Natural killer cell (primary cell): Measurements from ENCODE around the gene TBC1D9B. TPM values are rescaled to one million over a fixed set of nuclear protein-coding genes. Genes with fewer than 3 reads are reported as not detected.

Source experiments
- ATAC-seq, 3 donors: fragments of 150-1000 bp in 2 of 3; fragments of 200-7000 bp in 1 of 3; cut with Tn5 transposase; 1 replicate in 1 of 3; 2 replicates in 2 of 3; pipeline ENCODE4 v1.10.0; 2021; ENCODE audit warnings: mild to moderate bottlenecking in 2 of 3, moderate library complexity in 2 of 3
- DNase-seq, 2 donors: peaks; one replicate each; pipeline versions ENCODE4 v3.0.0 to v3.0.0-alpha.2; 2013 to 2021; ENCODE audit warnings: mixed read lengths in 1 of 2
- H3K27ac ChIP-seq: one replicate; pipeline ENCODE4 v1.5.1; 2013; ENCODE audit warnings: mild to moderate bottlenecking, low read length
- H3K27me3 ChIP-seq: one replicate; pipeline ENCODE4 v1.6.1; 2013; ENCODE audit warnings: low read length; ENCODE audit not compliant: control insufficient read depth, insufficient read depth
- H3K36me3 ChIP-seq: one replicate; pipeline ENCODE4 v1.6.1; 2013; ENCODE audit warnings: low read length; ENCODE audit not compliant: control insufficient read depth, insufficient read depth
- H3K4me1 ChIP-seq: one replicate; pipeline ENCODE4 v1.6.1; 2013; ENCODE audit warnings: low read length; ENCODE audit not compliant: control insufficient read depth, insufficient read depth
- H3K4me3 ChIP-seq: one replicate; pipeline ENCODE4 v1.5.1; 2013; ENCODE audit warnings: low read length
- H3K9me3 ChIP-seq: one replicate; pipeline ENCODE4 v1.6.1; 2013; ENCODE audit warnings: low read length; ENCODE audit not compliant: control insufficient read depth, insufficient read depth
- H3K27ac Mint-ChIP-seq, 2 donors: one replicate each; pipeline ENCODE4 v1.8.0; 2022; ENCODE audit warnings: mild to moderate bottlenecking in 2 of 2, mixed read lengths in 2 of 2, moderate library complexity in 1 of 2
- H3K27me3 Mint-ChIP-seq, 2 donors: one replicate each; pipeline ENCODE4 v1.8.0; 2022; ENCODE audit warnings: low read depth in 2 of 2, mixed read lengths in 2 of 2
- H3K36me3 Mint-ChIP-seq: one replicate; pipeline ENCODE4 v1.8.0; 2022; ENCODE audit warnings: mixed read lengths
- H3K4me1 Mint-ChIP-seq, 2 donors: one replicate each; pipeline ENCODE4 v1.8.0; 2022; ENCODE audit warnings: mixed read lengths in 2 of 2
- H3K4me3 Mint-ChIP-seq: one replicate; pipeline ENCODE4 v1.8.0; 2022; ENCODE audit warnings: mild to moderate bottlenecking, moderate library complexity, mixed read lengths
- H3K9me3 Mint-ChIP-seq, 2 donors: one replicate each; pipeline ENCODE4 v1.8.0; 2022; ENCODE audit warnings: mixed read lengths in 2 of 2
- WGBS: methylation state at CpG from one replicate; pipeline ENCODE4 v1.1.7; 2013; ENCODE audit warnings: missing lambda C conversion rate; ENCODE audit not compliant: insufficient coverage; 5-methylcytosine and 5-hydroxymethylcytosine counted together
- intact Hi-C: fragments of 100-400 bp; cut with micrococcal nuclease; formaldehyde crosslinking; loops from one replicate; pipeline ENCODE4 v1.14.2; 2022
- total RNA-seq, 4 donors: library from RNA; stranded (reverse); fragments of 120-200 nt in 1 of 4; gene quantifications; one replicate each; pipeline versions ENCODE4 v1.2.3 to v1.2.4, GENCODE V29; 2013 to 2022
- TF ChIP-seq, protein P1 (sequence below): fragments of 200-600 bp; IDR thresholded peaks from one replicate; pipeline ENCODE4 v1.8.0; 2022; ENCODE audit warnings: antibody characterized with exemption

TBC1D9B gene
- total RNA-seq, 3 donors from 2014 or later (not counting 1 experiment from before 2014, with no cell fraction given): 102 to 115 (median 113) TPM

DNA sequence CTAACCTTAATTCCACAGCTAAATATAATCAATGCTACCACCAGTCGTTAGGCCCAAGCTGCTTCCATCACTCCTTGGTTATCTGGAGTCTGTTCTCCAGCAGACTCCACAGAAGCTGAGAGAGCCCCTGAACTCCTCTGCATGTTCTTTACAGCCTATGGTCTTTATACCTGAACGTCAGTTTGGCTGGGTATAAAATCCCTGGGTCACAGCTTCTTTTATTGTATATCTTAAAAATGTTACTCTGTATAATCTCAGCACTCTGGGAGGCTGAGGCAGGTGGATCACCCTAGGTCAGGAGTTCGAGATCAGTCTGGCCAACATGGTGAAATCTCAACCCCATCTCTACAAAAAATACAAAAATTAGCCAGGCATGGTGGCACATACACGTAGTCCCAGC, 25.4 kb downstream of the TBC1D9B start:
- H3K36me3 ChIP-seq: peaks cover 32% of the 10 kb centered on the region
- H3K27me3 ChIP-seq: no peaks in the 10 kb centered on the region
- no peaks in the 10 kb centered on the region for H3K4me1 ChIP-seq
- no peak overlapping the region for H3K27ac ChIP-seq
- 95% methylated on average over 4 of the region's 4 CpGs for WGBS
- H3K9me3 Mint-ChIP-seq: peaks cover 3 to 5% of the 10 kb centered on the region in 2 donors
- H3K27me3 Mint-ChIP-seq: no peaks in the 10 kb centered on the region
- intact Hi-C loops: no loop called here
- H3K4me1 Mint-ChIP-seq: peaks cover 6 to 9% of the 10 kb centered on the region in 2 donors
- no peak overlapping the region for H3K4me3 ChIP-seq
- no peak overlapping the region for H3K27ac Mint-ChIP-seq
- H3K36me3 Mint-ChIP-seq: peaks cover 25% of the 10 kb centered on the region
- DNase-seq: no peak
- ATAC-seq: no peak
- H3K9me3 ChIP-seq: peaks cover 10% of the 10 kb centered on the region
- no peak overlapping the region for H3K4me3 Mint-ChIP-seq
- TF ChIP-seq, protein P1, sequence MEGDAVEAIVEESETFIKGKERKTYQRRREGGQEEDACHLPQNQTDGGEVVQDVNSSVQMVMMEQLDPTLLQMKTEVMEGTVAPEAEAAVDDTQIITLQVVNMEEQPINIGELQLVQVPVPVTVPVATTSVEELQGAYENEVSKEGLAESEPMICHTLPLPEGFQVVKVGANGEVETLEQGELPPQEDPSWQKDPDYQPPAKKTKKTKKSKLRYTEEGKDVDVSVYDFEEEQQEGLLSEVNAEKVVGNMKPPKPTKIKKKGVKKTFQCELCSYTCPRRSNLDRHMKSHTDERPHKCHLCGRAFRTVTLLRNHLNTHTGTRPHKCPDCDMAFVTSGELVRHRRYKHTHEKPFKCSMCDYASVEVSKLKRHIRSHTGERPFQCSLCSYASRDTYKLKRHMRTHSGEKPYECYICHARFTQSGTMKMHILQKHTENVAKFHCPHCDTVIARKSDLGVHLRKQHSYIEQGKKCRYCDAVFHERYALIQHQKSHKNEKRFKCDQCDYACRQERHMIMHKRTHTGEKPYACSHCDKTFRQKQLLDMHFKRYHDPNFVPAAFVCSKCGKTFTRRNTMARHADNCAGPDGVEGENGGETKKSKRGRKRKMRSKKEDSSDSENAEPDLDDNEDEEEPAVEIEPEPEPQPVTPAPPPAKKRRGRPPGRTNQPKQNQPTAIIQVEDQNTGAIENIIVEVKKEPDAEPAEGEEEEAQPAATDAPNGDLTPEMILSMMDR: no peak

DNA sequence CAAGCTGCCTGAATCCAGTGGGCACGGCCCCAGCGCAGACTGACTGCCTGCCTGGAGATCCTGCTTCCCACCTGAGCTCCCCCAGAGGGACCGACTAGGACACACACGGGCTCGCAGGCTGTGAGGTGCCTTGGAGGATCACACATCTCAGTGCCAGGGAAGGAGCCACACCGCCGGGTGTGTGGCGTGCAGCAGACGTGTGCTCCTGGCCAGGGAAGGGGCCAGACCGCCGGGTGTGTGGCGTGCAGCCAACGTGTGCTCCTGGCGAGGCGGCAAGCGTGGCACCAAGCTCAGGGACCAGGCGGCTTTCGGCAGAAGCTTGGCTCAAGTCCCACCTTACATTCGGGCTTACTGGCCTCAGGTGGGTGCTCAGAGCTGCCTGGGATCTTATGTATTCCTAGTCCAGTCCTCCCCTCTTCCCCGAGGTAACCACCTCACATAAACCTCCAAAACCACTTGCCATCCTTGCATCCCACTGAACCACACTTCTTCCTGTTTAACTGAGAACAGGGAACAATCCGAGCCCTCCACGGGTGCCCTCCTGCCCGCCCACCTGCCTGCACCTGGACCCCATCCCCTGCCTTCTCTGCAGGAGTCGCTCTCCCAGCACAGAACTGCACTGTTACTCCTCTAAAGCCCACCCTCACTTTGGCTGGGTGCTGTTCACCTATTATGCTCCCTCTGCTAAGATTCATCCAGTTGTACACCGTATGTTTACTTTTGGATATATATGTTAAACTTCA, 26.7 kb downstream of the TBC1D9B start:
- no peaks in the 10 kb centered on the region for H3K4me1 ChIP-seq
- Mint-ChIP-seq H3K27ac (no peak overlapping the region), H3K4me3 (no peak overlapping the region), H3K27me3 (no peaks in the 10 kb centered on the region), H3K4me1 (peaks cover 3 to 9% of the 10 kb centered on the region in 2 donors), H3K9me3 (peaks cover 3 to 5% of the 10 kb centered on the region in 2 donors), H3K36me3 (peaks cover 21% of the 10 kb centered on the region)
- no peak overlapping the region for H3K27ac ChIP-seq
- TF ChIP-seq, protein P1: no peak
- 94% methylated on average over 24 of the region's 25 CpGs for WGBS
- ATAC-seq: no peak
- H3K9me3 ChIP-seq: peaks cover 10% of the 10 kb centered on the region
- intact Hi-C loops: no loop called here
- no peak for DNase-seq
- no peaks in the 10 kb centered on the region for H3K27me3 ChIP-seq
- peaks cover 32% of the 10 kb centered on the region for H3K36me3 ChIP-seq
- no peak overlapping the region for H3K4me3 ChIP-seq

DNA sequence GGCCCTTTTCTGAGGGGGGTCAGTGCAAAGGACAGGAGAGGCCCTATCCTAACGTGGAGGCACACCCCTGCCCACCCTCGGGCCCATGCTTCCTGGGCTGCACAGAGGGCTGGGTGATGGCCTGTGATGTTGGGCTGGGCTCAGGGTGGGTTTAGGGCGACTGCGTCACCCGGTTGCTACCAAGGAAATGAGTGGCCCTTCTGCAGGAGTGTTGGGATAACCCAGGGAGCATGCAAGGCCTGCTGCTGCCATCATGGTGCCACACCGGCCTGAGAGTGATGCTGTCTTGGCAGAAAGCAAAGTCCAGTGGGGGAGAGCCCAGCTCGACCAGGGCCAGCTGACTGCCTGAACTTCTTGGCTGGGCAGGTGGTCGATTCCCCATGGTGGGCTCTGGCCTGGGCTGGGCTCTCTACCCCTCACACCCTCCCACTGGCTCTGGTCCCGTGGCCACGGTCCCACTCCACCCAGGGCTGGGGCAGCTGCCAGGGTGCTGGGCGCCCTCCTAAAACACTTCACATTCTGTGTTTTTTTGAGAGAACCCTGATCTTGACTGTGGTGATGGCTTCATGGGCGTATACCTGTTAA, 27.5 kb downstream of the TBC1D9B start:
- Mint-ChIP-seq H3K27ac (no peak overlapping the region), H3K9me3 (peaks cover 3 to 5% of the 10 kb centered on the region in 2 donors), H3K36me3 (peaks cover 21% of the 10 kb centered on the region), H3K27me3 (no peaks in the 10 kb centered on the region), H3K4me3 (no peak overlapping the region), H3K4me1 (peaks cover 0 to 9% of the 10 kb centered on the region in 2 donors)
- intact Hi-C loops: no loop called here
- peaks cover 10% of the 10 kb centered on the region for H3K9me3 ChIP-seq
- no peaks in the 10 kb centered on the region for H3K4me1 ChIP-seq
- peaks cover 33% of the 10 kb centered on the region for H3K36me3 ChIP-seq
- DNase-seq (no peak), ATAC-seq (no peak)
- H3K27ac ChIP-seq: no peak overlapping the region
- no peak overlapping the region for H3K4me3 ChIP-seq
- TF ChIP-seq, protein P1: no peak
- no peaks in the 10 kb centered on the region for H3K27me3 ChIP-seq
- 93% methylated on average over 11 of the region's 12 CpGs for WGBS
